B cell (primary cell): ENCODE results near the gene EAPP. TPM values are rescaled to one million over a fixed set of nuclear protein-coding genes. Genes with fewer than 3 reads are reported as not detected.

Experiments
- ATAC-seq: fragments of 200-7000 bp; cut with Tn5 transposase; one replicate; pipeline ENCODE4 v1.10.0; 2021; ENCODE audit warnings: low read depth, mild to moderate bottlenecking, moderate number of reproducible peaks, moderate library complexity
- CTCF ChIA-PET: fragments of 350-600 bp; sonication (Branson Sonifier 250); formaldehyde crosslinking; loops from one replicate; lab custom pipeline; 2021; ENCODE audit warnings: antibody characterized with exemption, inconsistent platforms; lab: Charles Lee
- POLR2A ChIA-PET: fragments of 350-600 bp; sonication (Branson Sonifier 250); formaldehyde crosslinking; loops from one replicate; lab custom pipeline; 2021; ENCODE audit warnings: antibody characterized with exemption; lab: Charles Lee
- DNase-seq: peaks from one replicate; pipeline ENCODE4 v3.0.0; 2013
- H2AFZ ChIP-seq: 2 replicates; pipeline ENCODE4 v1.6.1; 2012; ENCODE audit warnings: mild to moderate bottlenecking, low read depth, low read length; ENCODE audit not compliant: insufficient read depth, poor library complexity, severe bottlenecking
- H3K27ac ChIP-seq, 2 donors: 1 replicate in 1 of 2; 2 replicates in 1 of 2; pipeline ENCODE4 v1.5.1; 2012 to 2013; ENCODE audit warnings: low read length in 2 of 2, mild to moderate bottlenecking in 2 of 2, moderate library complexity in 1 of 2
- H3K27me3 ChIP-seq, 4 experiments: fragments of 200-600 bp in 1 of 4; sonication (generic) in 1 of 4; replicated peaks in 1 of 4; 1 replicate in 2 of 4; 2 replicates in 2 of 4; pipeline versions ENCODE4 v1.6.1 to v1.7.0; 2013 to 2016; ENCODE audit warnings: low read length in 3 of 4, mild to moderate bottlenecking in 2 of 4, mixed read lengths in 1 of 4, moderate library complexity in 1 of 4; ENCODE audit not compliant: insufficient read depth in 4 of 4, control insufficient read depth in 3 of 4; ENCODE audit errors: control extremely low read depth in 1 of 4
- H3K36me3 ChIP-seq, 2 experiments: replicated peaks in 1 of 2; 1 replicate in 1 of 2; 2 replicates in 1 of 2; pipeline versions ENCODE4 v1.6.1 to v1.7.1; 2013; ENCODE audit warnings: low read length in 1 of 2; ENCODE audit not compliant: insufficient read depth in 2 of 2, control insufficient read depth in 1 of 2; ENCODE audit errors: control extremely low read depth in 1 of 2, extremely low read depth in 1 of 2
- H3K4me1 ChIP-seq, 2 donors: fragments of 200-600 bp in 1 of 2; sonication (generic) in 1 of 2; 1 replicate in 1 of 2; 2 replicates in 1 of 2; pipeline versions ENCODE4 v1.5.1 to v1.6.1; 2013 to 2017; ENCODE audit warnings: low read length in 2 of 2; ENCODE audit not compliant: control insufficient read depth in 2 of 2, insufficient read depth in 2 of 2
- H3K4me2 ChIP-seq: replicated peaks from 2 replicates; pipeline ENCODE3; 2012; ENCODE audit warnings: mild to moderate bottlenecking, low read depth, low read length; ENCODE audit not compliant: poor library complexity, severe bottlenecking
- H3K4me3 ChIP-seq, 5 experiments: fragments of 200-600 bp in 1 of 5; sonication (generic) in 1 of 5; 1 replicate in 3 of 5; 2 replicates in 2 of 5; pipeline versions ENCODE4 v1.5.1 to v1.7.0; 2011 to 2016; ENCODE audit warnings: low read length in 4 of 5, mild to moderate bottlenecking in 4 of 5, low read depth in 2 of 5, control low read depth in 1 of 5, moderate library complexity in 1 of 5; ENCODE audit not compliant: insufficient read depth in 1 of 5; ENCODE audit errors: control extremely low read depth in 1 of 5, extremely low read depth in 1 of 5
- H3K79me2 ChIP-seq: fragments of 200-600 bp; sonication (generic); one replicate; pipeline ENCODE4 v1.6.0; 2016; ENCODE audit warnings: low read length; ENCODE audit not compliant: control insufficient read depth, insufficient read depth
- H3K9ac ChIP-seq: fragments of 200-600 bp; sonication (generic); 2 replicates; pipeline ENCODE4 v1.6.1; 2017; ENCODE audit warnings: mild to moderate bottlenecking, low read length, moderate library complexity
- H3K9me3 ChIP-seq, 3 donors: one replicate each; pipeline versions ENCODE4 v1.6.1 to v1.7.1; 2013; ENCODE audit warnings: low read length in 2 of 3; ENCODE audit not compliant: control insufficient read depth in 2 of 3, insufficient read depth in 1 of 3; ENCODE audit errors: control extremely low read depth in 1 of 3
- H4K20me1 ChIP-seq: 2 replicates; pipeline ENCODE4 v1.6.0; 2012; ENCODE audit warnings: mild to moderate bottlenecking, low read length; ENCODE audit not compliant: insufficient read depth, control insufficient read depth, poor library complexity, severe bottlenecking
- H3K27ac Mint-ChIP-seq: one replicate; pipeline ENCODE4 v1.8.0; 2021; ENCODE audit warnings: mixed read lengths
- H3K27me3 Mint-ChIP-seq: one replicate; pipeline ENCODE4 v1.8.0; 2021; ENCODE audit warnings: mixed read lengths
- H3K4me1 Mint-ChIP-seq: one replicate; pipeline ENCODE4 v1.8.0; 2021; ENCODE audit warnings: mixed read lengths
- H3K4me3 Mint-ChIP-seq: one replicate; pipeline ENCODE4 v1.8.0; 2021; ENCODE audit warnings: mixed read lengths
- H3K9me3 Mint-ChIP-seq: one replicate; pipeline ENCODE4 v1.8.0; 2022; ENCODE audit warnings: mixed read lengths; ENCODE audit not compliant: insufficient read depth
- EZH2 ChIP-seq: IDR thresholded peaks from 2 replicates; pipeline ENCODE4 v1.6.1; 2012; ENCODE audit warnings: borderline replicate concordance, low read depth, mild to moderate bottlenecking, moderate library complexity, low read length; ENCODE audit not compliant: insufficient read depth, poor library complexity, severe bottlenecking
- WGBS: methylation state at CpG from one replicate; pipeline ENCODE4 v1.1.5; 2013; ENCODE audit warnings: missing lambda C conversion rate; ENCODE audit not compliant: insufficient coverage; 5-methylcytosine and 5-hydroxymethylcytosine counted together
- intact Hi-C: fragments of 100-400 bp; cut with micrococcal nuclease; formaldehyde crosslinking; loops from one replicate; pipeline ENCODE4 v1.10.0; 2022
- polyA minus RNA-seq: library from RNA; depleted of rRNA, polyadenylated mRNA; stranded (reverse); fragments of >200 nt; gene quantifications from 2 replicates; pipeline ENCODE4 v1.2.3, GENCODE V29; 2012
- polyA plus RNA-seq: library from polyadenylated mRNA; depleted of rRNA; stranded (reverse); fragments of >200 nt; gene quantifications from 2 replicates; pipeline ENCODE4 v1.2.3, GENCODE V29; 2012
- total RNA-seq, 2 donors: library from RNA; stranded (reverse); fragments of 120-200 nt in 1 of 2; gene quantifications; 1 replicate in 1 of 2; 2 replicates in 1 of 2; pipeline versions ENCODE4 v1.2.3 to v1.2.4, GENCODE V29; 2013 to 2022
- TF ChIP-seq, protein P1 (sequence below): fragments of 200-600 bp; IDR thresholded peaks from one replicate; pipeline ENCODE4 v1.8.0; 2022; ENCODE audit warnings: antibody characterized with exemption, mild to moderate bottlenecking

EAPP gene, protein sequence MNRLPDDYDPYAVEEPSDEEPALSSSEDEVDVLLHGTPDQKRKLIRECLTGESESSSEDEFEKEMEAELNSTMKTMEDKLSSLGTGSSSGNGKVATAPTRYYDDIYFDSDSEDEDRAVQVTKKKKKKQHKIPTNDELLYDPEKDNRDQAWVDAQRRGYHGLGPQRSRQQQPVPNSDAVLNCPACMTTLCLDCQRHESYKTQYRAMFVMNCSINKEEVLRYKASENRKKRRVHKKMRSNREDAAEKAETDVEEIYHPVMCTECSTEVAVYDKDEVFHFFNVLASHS
- 54.8 and 58.0 TPM in 2 replicates for total RNA-seq
- total RNA-seq (2013) = 96.5 TPM
- 36.2 and 80.5 TPM in 2 replicates for polyA plus RNA-seq
- 33.5 and 61.9 TPM in 2 replicates for polyA minus RNA-seq

DNA sequence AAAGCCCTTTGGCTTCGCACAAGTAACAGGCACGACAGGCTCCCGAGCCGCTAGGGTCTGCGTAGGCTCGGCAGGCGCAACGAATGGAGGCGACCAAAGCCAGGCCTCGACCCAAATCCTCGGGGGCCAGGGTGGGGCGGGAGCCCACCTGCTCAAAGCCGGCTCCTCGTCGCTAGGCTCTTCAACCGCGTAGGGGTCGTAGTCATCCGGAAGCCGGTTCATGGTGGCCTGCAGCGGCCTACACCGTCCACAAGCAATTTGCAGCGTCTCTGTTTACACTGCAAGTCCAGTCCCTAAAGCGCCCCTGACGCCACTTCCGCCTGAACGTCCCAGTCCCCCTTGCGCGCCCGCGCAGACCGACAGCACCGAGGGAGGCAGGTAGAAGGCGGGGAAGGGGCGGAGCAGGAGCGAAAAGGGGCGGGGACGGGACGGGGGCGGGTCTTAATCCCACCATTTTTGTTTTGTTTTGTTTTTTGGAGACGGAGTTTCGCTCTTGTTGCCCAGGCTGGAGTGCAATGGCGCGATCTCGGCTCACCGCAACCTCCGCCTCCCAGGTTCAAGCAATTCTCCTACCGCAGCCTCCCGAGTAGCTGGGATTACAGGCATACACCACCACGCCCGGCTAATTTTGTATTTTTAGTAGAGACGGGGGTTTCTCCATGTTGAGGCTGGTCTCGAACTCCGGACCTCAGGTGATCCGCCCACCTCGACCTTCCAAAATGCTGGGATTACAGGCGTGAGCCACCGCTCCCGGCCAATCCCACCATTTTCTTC is at the start of gene EAPP:
TSS of gene EAPP (minus strand) at position 295 of the 774 bp plus-strand sequence. CDS start at position 222, 73 bp downstream.
- Mint-ChIP-seq H3K9me3 (no peaks in the 10 kb centered on the region), H3K27me3 (no peaks in the 10 kb centered on the region), H3K4me1 (peaks cover 21% of the 10 kb centered on the region), H3K4me3 (peak within 1 kb of the TSS; percentile 99), H3K27ac (peak within 1 kb of the TSS; percentile 99)
- peak; percentile 99 for ATAC-seq
- Histone ChIP-seq H3K27ac (peak within 1 kb of the TSS; percentile 91 to 97), H3K4me2 (peak within 1 kb of the TSS; percentile 76), H4K20me1 (peaks cover 14% of the 10 kb centered on the region), H3K79me2 (peaks cover 32% of the 10 kb centered on the region), H2AFZ (peak within 1 kb of the TSS; percentile 81), H3K27me3 (no peaks in the 10 kb centered on the region), H3K4me3 (peak within 1 kb of the TSS; percentile 44 to 97 (median 89)), H3K9me3 (no peaks in the 10 kb centered on the region), H3K9ac (peak within 1 kb of the TSS; percentile 96), H3K36me3 (peaks cover 0 to 19% of the 10 kb centered on the region in 2 experiments), H3K4me1 (peaks cover 18 to 24% of the 10 kb centered on the region in 2 donors)
- ChIA-PET CTCF (no interaction called here), POLR2A (interaction anchor here (0.6 kb wide), 2 partner anchors 10 to 66 kb away, joined by 3 to 4 read pairs; no protein-coding TSS in a partner anchor)
- 5% methylated on average over 46 of the region's 59 CpGs for WGBS
- TF ChIP-seq, protein P1, sequence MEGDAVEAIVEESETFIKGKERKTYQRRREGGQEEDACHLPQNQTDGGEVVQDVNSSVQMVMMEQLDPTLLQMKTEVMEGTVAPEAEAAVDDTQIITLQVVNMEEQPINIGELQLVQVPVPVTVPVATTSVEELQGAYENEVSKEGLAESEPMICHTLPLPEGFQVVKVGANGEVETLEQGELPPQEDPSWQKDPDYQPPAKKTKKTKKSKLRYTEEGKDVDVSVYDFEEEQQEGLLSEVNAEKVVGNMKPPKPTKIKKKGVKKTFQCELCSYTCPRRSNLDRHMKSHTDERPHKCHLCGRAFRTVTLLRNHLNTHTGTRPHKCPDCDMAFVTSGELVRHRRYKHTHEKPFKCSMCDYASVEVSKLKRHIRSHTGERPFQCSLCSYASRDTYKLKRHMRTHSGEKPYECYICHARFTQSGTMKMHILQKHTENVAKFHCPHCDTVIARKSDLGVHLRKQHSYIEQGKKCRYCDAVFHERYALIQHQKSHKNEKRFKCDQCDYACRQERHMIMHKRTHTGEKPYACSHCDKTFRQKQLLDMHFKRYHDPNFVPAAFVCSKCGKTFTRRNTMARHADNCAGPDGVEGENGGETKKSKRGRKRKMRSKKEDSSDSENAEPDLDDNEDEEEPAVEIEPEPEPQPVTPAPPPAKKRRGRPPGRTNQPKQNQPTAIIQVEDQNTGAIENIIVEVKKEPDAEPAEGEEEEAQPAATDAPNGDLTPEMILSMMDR = no peak
- no peak for TF ChIP-seq EZH2
- peak; percentile 96 for DNase-seq
- intact Hi-C loops = loop anchor here (5.0 kb wide), 7 partner anchors 77 to 1288 kb away; partner anchors contain the start of genes BRMS1L, FAM177A1, NFKBIA and PPP2R3C
